G401 (cell line): ENCODE data around the gene RPL18A. TPM values are rescaled to one million over a fixed set of nuclear protein-coding genes. Genes with fewer than 3 reads are reported as not detected.

Experiments used
- DNase-seq: peaks from one replicate; pipeline ENCODE4 v3.0.0-alpha.2; 2015; ENCODE audit warnings: low spot score
- in situ Hi-C: cut with HindIII; loops from 2 replicates; pipeline ENCODE4 v1.10.0; 2016; ENCODE audit warnings: low sequenced_read_pairs, mixed read lengths
- total RNA-seq: library from RNA; depleted of rRNA; stranded (reverse); fragments of >200 nt; shearing (Covaris generic); gene quantifications from 2 replicates; pipeline ENCODE4 v1.2.3, GENCODE V29; 2014

RPL18A gene
- total RNA-seq, 1 experiment from 2014 or later, result 1,064 TPM

DNA sequence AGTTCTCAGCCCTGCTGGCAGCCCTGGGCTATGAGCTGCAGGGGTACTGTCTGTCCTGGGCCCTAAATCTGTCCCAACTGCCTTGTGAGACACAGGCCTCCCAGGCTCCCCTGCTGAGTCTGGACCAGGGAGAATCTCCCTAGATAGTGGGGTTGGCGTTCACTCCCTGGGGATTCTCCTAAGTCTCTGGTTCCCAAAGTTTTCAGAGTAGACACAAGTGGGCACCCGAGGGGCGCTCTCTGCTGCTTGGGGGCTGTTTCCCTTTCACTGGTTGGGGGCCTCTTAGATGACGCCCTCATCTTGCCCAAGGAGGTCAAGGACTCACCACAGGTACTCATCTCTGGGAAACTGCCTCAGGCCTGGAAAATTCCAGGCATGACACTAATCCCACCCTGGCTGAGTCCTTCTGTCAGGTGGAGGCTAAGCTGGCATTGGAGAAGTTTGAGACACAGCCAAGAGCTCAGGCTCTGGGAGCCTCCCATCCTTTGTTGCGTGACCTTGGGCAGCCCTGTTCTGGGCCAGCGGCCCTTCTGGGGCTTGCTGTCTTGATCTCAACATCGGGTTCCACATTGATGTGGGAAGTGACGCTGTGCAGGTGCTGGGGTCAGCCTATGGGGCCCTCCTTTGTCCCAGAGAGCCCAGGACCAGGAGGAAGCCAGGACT is 3.9 kb downstream of the RPL18A start:
- in situ Hi-C loops, result no loop called here
- DNase-seq, result peak; percentile 69

DNA sequence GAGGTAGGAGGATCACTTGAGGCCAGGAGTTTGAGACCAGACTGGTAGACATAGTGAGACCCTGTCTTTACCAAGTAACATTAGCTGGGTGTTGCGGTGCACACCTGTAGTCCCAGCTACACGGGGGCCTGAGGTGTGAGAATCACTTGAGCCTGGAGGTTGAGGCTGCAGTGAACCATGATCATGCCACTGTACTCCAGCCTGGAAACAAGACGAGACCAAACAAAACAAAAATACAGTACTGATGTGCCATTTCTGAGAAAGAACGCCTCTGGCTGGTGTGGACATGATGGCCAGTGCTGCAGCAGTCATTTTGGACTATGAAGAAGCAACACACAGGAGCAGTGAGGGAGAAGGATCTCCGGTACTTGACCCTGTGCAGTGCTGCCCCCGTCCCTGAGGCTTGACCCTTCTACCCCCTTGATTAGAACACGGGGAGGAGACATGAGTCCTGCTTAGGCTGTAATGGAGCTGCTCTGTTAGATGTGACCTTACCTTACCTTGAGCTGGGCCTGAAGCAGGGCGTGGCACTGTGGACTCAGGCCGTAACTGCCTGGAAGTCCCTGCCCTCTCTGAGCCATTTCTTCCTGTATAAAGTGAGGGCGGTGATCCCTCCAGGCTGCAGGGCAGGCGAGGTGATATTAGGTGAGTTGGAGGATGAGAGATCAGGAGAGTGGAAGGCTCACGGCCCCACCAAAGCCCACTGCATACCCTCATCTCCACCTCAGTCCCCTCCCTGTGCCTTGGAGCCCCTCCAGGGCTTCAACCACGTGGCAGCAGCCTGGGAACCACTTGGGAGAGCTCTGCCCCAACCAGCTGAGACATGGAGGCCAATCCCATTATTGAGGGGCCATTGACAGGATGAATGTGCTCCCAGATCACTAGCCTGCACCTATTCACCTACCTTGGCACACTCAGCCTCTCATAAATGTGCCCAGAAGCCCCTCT is 5.9 kb downstream of the RPL18A start:
- peak; percentile 49 for DNase-seq
- in situ Hi-C loops, result no loop called here

DNA sequence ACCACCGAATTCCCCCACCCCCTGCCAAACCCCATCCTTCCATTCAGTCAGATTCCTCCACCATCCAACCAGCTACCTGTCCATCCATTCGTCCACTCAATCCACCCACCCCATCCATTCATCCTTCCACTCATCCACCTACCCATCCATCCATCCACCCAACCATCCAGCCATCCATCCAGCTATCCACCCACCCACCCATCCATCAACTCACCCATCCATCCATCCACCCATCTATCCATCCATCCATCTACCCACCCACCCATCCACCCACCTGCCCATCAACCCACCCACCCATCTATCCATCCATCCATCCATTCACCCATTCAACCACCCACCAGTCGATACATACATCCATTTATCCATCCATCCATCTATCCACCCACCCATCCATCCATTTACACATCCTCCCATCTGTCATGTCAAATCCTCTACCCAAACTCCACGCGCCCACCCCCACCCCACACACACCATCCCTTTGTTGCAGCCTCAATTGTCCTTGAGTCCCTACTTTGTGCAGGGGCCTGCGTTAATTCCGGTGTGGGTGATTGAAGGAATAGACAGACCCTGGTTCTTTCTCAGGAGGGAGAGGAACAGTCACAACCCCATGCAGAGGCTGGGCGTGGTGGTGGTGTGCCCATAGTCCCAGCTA is 6.7 kb downstream of the RPL18A start:
- no peak for DNase-seq
- in situ Hi-C loops, result no loop called here

DNA sequence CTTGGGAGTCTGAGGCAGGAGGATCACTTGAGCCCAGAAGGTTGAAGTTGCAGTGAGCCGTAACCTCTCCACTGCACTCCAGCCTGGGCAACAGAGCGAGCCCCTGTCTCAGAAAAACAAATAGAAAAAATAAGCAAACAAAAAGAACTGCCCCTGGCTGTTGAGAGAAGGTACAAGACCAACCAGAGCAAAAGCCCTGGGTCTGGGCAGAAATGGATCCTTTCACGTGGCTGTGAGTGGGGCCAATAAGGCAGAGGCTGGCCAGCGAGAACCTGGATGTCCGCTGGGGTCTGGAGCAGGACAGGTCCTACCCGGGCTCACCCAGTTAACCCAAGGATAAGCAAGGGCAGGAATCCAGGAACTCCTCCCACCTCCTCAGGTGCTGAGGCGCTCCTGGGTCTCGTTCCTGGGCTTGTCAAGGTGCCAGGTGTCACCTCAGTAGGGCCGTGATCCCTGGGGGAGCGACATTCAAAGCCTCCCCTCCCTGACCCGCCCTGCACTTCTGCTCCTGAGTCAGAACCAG is 7.3 kb downstream of the RPL18A start:
- DNase-seq, result no peak
- in situ Hi-C loops, result no loop called here

DNA sequence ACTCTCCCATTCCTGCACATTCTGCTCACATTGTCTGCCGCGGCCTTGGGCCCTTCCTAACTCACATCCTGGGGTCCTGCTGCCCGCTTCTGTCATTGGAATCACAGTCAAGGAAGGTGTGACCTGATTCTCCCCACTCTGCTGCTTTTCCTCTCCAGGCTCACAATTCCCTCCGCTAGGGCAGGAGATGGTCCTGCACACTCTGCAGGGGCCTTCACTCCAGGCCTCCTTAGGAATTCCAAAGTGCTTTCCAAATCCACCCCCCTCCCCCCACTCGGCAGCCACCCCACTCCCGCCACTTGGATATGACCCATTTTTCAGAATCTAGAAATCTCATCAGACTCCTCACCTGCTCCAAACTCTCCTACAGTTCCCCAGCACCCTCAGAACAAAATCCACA is 9.0 kb downstream of the RPL18A start:
- in situ Hi-C loops, result no loop called here
- no peak for DNase-seq

DNA sequence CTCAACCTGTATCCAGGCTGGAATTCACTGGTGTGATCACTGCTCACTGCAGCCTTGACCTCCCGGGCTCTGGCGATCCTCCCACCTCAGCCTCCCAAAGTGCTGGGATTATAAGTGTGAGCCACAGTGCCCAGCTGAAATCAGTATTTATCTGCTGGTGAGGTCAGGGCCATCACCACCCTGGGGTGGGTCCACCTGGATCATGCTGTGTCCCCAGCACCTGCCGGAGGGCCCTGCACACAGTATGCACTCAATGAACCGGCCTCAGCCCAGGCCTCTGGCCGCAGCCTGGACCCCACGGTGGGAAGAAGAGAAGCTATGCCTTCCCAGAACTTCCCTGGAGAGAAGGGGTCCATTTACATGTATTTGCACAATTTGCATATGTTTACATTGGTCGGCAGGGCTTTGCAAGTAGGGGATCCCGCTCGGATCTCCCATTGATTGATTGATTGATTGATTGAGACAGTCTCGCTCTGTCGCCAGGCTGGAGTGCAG is 9.5 kb downstream of the RPL18A start:
- DNase-seq, result no peak
- in situ Hi-C loops, result no loop called here

DNA sequence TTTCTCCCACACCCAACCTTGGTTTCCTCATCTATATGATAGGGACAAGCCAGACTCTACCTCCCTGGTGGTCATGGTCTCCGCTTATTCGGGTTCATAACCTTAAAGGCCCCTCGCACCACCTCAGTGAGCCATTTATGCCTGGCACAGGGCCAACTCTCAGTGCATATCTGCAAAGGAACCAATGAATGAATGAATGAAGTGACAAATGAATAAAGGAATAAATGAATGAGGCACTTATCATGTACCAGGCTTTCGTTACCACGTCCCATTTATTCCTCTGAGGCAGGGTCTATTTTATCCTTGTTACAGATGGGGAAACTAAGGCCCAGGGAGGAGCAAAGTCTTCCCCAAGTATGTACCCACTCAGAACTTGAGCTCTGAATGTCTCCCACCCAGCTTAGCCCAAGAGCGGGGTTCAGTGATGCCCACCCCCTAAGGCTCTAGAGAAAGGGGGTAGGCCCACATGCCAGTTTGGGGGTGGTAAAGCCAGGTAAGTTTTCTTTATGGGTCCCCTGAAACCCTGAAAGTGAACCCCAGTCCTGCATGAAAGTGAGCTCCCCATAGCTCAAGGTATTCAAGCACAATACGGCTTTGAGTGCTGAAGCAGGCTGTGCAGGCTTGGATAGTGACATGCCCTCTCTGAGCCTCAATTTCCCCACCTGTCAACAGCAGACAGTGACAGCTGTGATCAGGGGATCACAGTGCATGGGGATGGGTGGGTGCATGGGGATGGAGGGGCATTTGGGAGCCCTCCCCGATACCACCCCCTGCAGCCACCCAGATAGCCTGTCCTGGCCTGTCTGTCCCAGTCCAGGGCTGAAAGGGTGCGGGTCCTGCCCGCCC is 11.5 kb downstream of the RPL18A start:
- in situ Hi-C loops, result no loop called here
- DNase-seq, result no peak

DNA sequence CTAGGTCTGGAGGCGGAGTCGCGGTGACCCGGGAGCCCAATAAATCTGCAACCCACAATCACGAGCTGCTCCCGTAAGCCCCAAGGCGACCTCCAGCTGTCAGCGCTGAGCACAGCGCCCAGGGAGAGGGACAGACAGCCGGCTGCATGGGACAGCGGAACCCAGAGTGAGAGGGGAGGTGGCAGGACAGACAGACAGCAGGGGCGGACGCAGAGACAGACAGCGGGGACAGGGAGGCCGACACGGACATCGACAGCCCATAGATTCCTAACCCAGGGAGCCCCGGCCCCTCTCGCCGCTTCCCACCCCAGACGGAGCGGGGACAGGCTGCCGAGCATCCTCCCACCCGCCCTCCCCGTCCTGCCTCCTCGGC is 12.2 kb downstream of the RPL18A start, which contains the start of gene SLC5A5:
Gene SLC5A5, plus strand, starts transcription at position 68 of the 373 bp plus-strand sequence. CDS start 375 bp downstream, outside the sequence.
- in situ Hi-C loops, result no loop called here
- no peak for DNase-seq

DNA sequence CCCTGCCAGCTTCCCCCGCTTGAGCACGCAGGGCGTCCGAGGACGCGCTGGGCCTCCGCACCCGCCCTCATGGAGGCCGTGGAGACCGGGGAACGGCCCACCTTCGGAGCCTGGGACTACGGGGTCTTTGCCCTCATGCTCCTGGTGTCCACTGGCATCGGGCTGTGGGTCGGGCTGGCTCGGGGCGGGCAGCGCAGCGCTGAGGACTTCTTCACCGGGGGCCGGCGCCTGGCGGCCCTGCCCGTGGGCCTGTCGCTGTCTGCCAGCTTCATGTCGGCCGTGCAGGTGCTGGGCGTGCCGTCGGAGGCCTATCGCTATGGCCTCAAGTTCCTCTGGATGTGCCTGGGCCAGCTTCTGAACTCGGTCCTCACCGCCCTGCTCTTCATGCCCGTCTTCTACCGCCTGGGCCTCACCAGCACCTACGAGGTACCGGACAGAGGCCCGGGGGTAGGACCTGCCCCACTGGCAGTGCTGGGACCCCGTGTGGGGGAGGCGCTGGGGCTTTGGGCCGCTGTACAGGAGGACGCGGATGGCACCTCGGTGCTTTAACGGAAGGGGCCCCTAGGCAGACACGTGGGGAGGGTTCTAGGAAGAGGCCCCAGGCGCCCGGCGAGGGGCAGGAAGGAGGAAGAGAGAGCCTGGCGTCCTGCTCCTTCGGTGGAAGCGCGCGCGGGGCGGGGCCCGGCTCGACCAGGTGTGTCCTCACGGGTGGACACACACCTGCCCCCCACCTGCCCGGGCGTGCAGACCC is 12.7 kb downstream of the RPL18A start:
- DNase-seq, result no peak
- in situ Hi-C loops, result no loop called here

DNA sequence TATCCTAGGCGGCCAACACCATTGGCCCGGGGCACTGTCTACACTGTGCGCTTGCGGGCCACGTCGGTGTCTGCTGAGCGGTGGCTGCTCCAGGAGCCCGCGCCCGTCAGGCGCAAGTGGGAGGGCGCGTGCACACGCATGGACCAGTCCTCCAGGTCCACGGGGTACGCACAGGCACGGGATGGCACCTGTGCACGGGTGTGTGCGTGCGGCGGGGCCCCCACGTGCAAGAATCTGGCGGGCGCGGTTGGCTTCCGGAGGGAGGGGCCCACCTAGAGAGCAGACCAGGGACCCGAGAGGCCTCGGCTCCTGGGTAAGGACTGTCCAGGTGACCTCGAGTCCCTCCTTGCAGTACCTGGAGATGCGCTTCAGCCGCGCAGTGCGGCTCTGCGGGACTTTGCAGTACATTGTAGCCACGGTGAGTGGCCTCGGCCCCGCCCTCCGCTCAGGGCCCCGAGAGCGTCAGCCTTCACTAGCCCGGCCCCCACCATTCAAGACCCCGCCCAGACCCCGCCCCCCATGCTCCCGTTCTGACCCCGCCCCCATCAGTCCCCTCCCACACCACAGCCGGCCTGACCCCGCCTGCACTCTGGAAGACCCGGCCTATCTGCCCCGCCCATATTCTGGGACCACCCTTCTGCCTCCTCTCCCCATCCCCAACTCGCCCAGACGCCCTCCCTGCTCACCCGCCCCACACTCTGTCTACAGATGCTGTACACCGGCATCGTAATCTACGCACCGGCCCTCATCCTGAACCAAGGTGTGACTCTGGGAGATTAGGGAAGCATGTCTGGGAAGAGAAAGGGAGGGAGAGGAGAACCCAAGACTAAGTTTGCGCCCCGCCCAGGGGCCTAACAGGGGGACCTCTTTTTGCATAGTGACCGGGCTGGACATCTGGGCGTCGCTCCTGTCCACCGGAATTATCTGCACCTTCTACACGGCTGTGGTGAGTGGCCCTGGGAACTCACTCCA is 14.4 kb downstream of the RPL18A start:
- in situ Hi-C loops, result no loop called here

DNA sequence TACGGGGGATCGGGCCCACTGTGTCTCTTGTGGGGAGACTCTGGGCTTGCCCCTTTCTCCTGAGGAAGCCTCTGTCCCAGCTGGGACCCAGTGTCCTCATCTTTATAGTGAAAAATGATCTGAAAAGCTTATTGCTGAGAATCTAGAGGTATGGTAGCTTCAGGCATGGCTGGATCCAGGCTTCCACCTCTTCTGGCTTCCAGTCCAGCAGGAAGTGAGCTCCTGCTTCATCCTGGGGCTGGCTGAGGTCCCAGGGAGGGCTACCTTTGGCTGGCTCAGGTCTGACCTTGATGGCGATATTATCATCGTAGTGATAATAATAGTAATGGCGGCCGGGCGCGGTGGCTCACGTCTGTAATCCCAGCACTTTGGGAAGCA is 15.0 kb downstream of the RPL18A start:
- in situ Hi-C loops, result no loop called here
- DNase-seq, result no peak

More for the DNA sequence above, 14.4 kb downstream of the RPL18A start:
- peak; percentile 61 for DNase-seq

DNA sequence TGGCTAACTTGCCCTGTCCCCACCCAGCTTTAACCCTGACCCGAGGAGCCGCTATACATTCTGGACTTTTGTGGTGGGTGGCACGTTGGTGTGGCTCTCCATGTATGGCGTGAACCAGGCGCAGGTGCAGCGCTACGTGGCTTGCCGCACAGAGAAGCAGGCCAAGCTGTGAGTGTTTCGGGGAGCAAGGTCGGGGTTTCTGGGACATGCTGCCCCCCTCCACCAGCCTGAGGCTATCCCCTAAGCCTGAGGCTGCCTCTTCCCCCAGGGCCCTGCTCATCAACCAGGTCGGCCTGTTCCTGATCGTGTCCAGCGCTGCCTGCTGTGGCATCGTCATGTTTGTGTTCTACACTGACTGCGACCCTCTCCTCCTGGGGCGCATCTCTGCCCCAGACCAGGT is 18.0 kb downstream of the RPL18A start:
- DNase-seq, result no peak
- in situ Hi-C loops, result no loop called here

DNA sequence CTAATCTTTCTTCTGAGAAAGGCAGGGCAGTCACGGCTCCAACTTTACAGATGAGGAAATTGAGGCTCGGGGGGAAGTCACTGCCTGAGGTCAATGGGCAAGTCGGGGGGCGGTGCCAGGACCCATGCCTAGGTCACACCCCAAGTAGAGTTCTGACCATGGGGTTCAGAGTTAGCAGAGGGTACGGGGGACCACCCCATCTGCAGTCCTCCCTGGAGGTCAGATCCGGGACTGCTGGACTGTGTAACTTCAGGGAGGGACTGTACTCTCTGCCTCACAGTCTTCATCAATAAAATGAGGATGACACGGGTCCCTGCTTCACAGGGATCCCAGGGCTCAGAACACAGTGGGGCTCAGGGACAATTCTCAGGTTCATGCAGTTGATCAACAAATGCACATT is 19.8 kb downstream of the RPL18A start:
- no peak for DNase-seq
- in situ Hi-C loops, result no loop called here

DNA sequence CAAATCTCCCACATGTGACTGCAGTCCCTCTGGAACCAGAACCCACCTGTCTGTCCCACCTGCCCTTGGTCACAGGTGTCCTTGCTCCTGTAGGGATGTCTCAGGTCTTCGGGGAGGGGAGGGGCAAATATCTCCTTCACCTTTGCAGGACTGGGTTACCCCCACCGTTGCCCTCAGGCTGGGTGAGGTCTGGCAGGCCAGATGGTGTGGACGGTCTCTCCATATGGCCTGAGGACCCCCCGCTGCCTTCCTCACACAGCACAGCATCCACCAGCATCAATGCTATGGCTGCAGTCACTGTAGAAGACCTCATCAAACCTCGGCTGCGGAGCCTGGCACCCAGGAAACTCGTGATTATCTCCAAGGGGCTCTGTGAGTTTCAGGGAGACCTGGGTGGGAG is 22.0 kb downstream of the RPL18A start:
- peak; percentile 85 for DNase-seq
- in situ Hi-C loops, result no loop called here

DNA sequence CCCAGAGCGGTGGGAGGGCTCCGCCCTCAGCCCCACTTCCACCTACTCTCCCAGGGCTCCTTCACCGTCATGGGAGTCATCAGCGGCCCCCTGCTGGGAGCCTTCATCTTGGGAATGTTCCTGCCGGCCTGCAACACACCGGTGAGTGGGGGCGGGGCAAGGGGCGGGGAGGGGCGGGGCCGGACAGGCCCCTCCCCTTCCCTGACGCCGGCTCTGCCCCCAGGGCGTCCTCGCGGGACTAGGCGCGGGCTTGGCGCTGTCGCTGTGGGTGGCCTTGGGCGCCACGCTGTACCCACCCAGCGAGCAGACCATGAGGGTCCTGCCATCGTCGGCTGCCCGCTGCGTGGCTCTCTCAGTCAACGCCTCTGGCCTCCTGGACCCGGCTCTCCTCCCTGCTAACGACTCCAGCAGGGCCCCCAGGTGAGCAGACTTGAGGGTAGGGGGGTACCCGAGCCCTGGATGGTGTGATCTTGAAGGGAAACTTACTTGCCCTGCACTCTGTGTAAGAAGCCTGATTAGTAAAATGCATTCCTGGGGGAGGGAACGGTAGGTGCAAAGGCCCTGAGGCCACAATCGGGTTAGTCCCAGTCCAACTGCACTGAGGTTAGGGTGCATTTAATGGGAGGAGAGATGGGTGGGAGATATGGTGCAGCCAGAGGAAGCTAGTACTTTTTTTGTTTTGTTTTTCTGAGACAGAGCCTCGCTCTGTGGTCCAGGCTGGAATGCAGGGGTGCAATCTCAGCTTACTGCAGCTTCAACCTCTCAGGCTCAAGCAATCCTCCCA is 24.1 kb downstream of the RPL18A start:
- in situ Hi-C loops, result no loop called here
- DNase-seq, result no peak

DNA sequence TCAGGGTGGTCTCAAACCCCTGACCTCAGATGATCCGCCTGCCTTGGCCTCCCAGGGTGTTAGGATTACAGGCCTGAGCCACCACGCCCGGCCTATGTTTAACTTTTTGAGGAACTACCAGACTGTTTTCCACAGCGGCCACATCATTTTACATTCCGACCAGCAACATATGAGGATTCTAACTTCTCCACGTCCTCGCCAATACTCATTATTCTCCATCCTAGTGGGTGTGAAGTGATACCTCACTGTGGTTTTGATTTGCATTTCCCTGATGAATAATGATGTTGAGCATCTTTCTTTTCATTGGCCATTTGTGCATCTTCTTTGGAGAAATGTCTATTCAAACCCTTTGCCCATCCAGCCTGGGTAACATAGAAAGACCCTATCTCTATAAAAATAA is 26.8 kb downstream of the RPL18A start:
- in situ Hi-C loops, result no loop called here
- no peak for DNase-seq
